Fibroblast of the aortic adventitia (primary cell): ENCODE results near the gene VPS54. TPM values are rescaled to one million over a fixed set of nuclear protein-coding genes. Genes with fewer than 3 reads are reported as not detected.

Experiments
- DNase-seq: peaks from one replicate; pipeline ENCODE4 v3.0.0-alpha.2; 2010; ENCODE audit warnings: low read depth
- H3K4me3 ChIP-seq: 2 replicates; pipeline ENCODE4 v1.5.1; 2011; ENCODE audit warnings: low read depth, mild to moderate bottlenecking, control low read depth, low read length, moderate library complexity
- CTCF ChIP-seq: IDR thresholded peaks from 2 replicates; pipeline ENCODE4 v1.5.1; 2011; ENCODE audit warnings: mild to moderate bottlenecking, low read length, control low read depth, inconsistent platforms; ENCODE audit not compliant: insufficient read depth
- total RNA-seq: library from RNA; depleted of rRNA; stranded (reverse); fragments of >200 nt; gene quantifications from 2 replicates; pipeline ENCODE4 v1.2.3, GENCODE V29; 2012; ENCODE audit warnings: low replicate concordance

Gene VPS54
- total RNA-seq, 1 donor: 18.1 TPM

GRCh38 chr2:64040161-64040560, 20.9 kb upstream of the VPS54 start:
- TF ChIP-seq CTCF: no peak
- H3K4me3 ChIP-seq: no peak overlapping the region

GRCh38 chr2:64036034-64036705, 16.9 kb upstream of the VPS54 start:
- H3K4me3 ChIP-seq: no peak overlapping the region
- peak; percentile 69 for DNase-seq
- TF ChIP-seq CTCF: no peak

More at GRCh38 chr2:64040161-64040560, 20.9 kb upstream of the VPS54 start:
- DNase-seq: no peak

GRCh38 chr2:64035072-64035942, 16.1 kb upstream of the VPS54 start:
- TF ChIP-seq CTCF: no peak
- no peak overlapping the region for H3K4me3 ChIP-seq
- DNase-seq: peak; percentile 40

GRCh38 chr2:64029116-64029665, 10.0 kb upstream of the VPS54 start:
- no peak for DNase-seq
- no peak overlapping the region for H3K4me3 ChIP-seq
- no peak for TF ChIP-seq CTCF

- no peak for TF ChIP-seq CTCF
- no peak overlapping the region for H3K4me3 ChIP-seq
- no peak for DNase-seq
These were observed 6.5 kb upstream of the VPS54 start for GRCh38 chr2:64025741-64026140.

GRCh38 chr2:64024259-64024949, 5.2 kb upstream of the VPS54 start:
- no peak for TF ChIP-seq CTCF

More at GRCh38 chr2:64024259-64024949, 5.2 kb upstream of the VPS54 start:
- H3K4me3 ChIP-seq: no peak overlapping the region
- no peak for DNase-seq
